Dermis blood vessel endothelial cell (primary cell): ENCODE data around the gene SLC39A9. TPM values are rescaled to one million over a fixed set of nuclear protein-coding genes. Genes with fewer than 3 reads are reported as not detected.
A peak's percentile ranks its signal among the peaks of the same experiment; 100 is the strongest.

Experiments
- DNase-seq: peaks from one replicate; pipeline ENCODE4 v3.0.0; 2010
- total RNA-seq: library from RNA; depleted of rRNA; stranded (reverse); fragments of >200 nt; gene quantifications from 2 replicates; pipeline ENCODE4 v1.2.3, GENCODE V29; 2014

SLC39A9 gene
- 125 and 156 TPM in 2 replicates for total RNA-seq

GRCh38 chr14:69398053-69398817, at the start of gene SLC39A9, which contains the start of gene ERH:
Gene SLC39A9 (plus strand): TSS chr14:69398692. CDS start chr14:69399370, 678 bp downstream.
Gene ERH (minus strand): TSS chr14:69398299. CDS start chr14:69398233, 66 bp downstream.
- DNase-seq: peak; percentile 98

GRCh38 chr14:69349091-69349777, 49.3 kb upstream of the SLC39A9 start:
- DNase-seq: no peak

GRCh38 chr14:69350892-69351291, 47.6 kb upstream of the SLC39A9 start:
- DNase-seq: no peak

- DNase-seq: no peak
These were observed 47.1 kb upstream of the SLC39A9 start for GRCh38 chr14:69351385-69351784.

- DNase-seq: no peak
These were observed 46.6 kb upstream of the SLC39A9 start for GRCh38 chr14:69351911-69352310.

GRCh38 chr14:69353168-69353567, 45.3 kb upstream of the SLC39A9 start:
- DNase-seq: no peak

GRCh38 chr14:69354383-69355153, 43.9 kb upstream of the SLC39A9 start:
- DNase-seq: no peak

GRCh38 chr14:69355154-69355597, 43.3 kb upstream of the SLC39A9 start:
- DNase-seq: no peak

GRCh38 chr14:69355607-69356281, 42.7 kb upstream of the SLC39A9 start:
- DNase-seq: peak; percentile 7

- DNase-seq: no peak
These were observed 41.5 kb upstream of the SLC39A9 start for GRCh38 chr14:69356903-69357543.

- no peak for DNase-seq
These were observed 40.8 kb upstream of the SLC39A9 start for GRCh38 chr14:69357544-69358200.

GRCh38 chr14:69358233-69358963, 40.1 kb upstream of the SLC39A9 start:
- no peak for DNase-seq

GRCh38 chr14:69358966-69359365, 39.5 kb upstream of the SLC39A9 start:
- DNase-seq: no peak

GRCh38 chr14:69360438-69361108, 37.9 kb upstream of the SLC39A9 start:
- no peak for DNase-seq

GRCh38 chr14:69363055-69363454, 35.4 kb upstream of the SLC39A9 start:
- DNase-seq: peak; percentile 26

GRCh38 chr14:69363964-69364363, 34.5 kb upstream of the SLC39A9 start:
- DNase-seq: no peak

GRCh38 chr14:69364378-69364777, 34.1 kb upstream of the SLC39A9 start:
- no peak for DNase-seq

- no peak for DNase-seq
These were observed 32.4 kb upstream of the SLC39A9 start for GRCh38 chr14:69366069-69366468.

GRCh38 chr14:69366761-69367160, 31.7 kb upstream of the SLC39A9 start:
- no peak for DNase-seq

GRCh38 chr14:69368381-69368780, 30.1 kb upstream of the SLC39A9 start:
- no peak for DNase-seq
